ENCODE results near the gene ERP27.

DNA sequence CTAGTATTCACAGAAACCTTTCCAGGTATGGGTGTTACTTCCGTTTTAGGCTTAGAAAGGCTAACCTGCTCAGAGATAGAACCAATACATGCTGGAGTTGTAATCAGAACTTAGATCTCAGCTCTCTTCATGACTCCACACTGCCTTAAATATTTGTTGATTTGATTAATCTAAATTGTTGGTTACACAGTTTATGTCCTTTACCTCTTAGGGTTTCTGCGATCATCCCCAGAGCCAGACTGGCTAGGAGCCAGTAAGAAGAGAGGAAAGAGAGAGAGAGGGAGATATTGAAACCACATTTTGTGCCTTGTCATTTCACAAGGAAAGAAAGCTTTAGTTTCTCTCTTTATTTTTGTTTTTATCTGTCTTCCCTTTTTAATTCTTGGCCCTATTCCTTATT lies 35.9 kb downstream of the ERP27 start:
- TF ChIP-seq, protein P1, sequence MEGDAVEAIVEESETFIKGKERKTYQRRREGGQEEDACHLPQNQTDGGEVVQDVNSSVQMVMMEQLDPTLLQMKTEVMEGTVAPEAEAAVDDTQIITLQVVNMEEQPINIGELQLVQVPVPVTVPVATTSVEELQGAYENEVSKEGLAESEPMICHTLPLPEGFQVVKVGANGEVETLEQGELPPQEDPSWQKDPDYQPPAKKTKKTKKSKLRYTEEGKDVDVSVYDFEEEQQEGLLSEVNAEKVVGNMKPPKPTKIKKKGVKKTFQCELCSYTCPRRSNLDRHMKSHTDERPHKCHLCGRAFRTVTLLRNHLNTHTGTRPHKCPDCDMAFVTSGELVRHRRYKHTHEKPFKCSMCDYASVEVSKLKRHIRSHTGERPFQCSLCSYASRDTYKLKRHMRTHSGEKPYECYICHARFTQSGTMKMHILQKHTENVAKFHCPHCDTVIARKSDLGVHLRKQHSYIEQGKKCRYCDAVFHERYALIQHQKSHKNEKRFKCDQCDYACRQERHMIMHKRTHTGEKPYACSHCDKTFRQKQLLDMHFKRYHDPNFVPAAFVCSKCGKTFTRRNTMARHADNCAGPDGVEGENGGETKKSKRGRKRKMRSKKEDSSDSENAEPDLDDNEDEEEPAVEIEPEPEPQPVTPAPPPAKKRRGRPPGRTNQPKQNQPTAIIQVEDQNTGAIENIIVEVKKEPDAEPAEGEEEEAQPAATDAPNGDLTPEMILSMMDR (IDR thresholded peaks at IDR 0.05; ENCODE audit: low read length): no peak
- TF ChIP-seq EZH2 (IDR thresholded peaks at IDR 0.05; ENCODE audit: borderline replicate concordance, low read length): no peak

Measured in OCI-LY1 (cell line).